DOHH2 (cell line): ENCODE measurements around the gene ODF2.

Experiments used
- H3F3A ChIP-seq: fragments of 200-600 bp; sonication (generic), shearing (Covaris generic); 2 replicates; pipeline ENCODE4 v1.6.0; 2016; ENCODE audit warnings: antibody characterized with exemption, mild to moderate bottlenecking; ENCODE audit not compliant: control insufficient read depth, insufficient read depth
- H3K27ac ChIP-seq: fragments of 200-600 bp; sonication (generic); 2 replicates; pipeline ENCODE4 v1.5.1; 2014; ENCODE audit warnings: low read depth, mild to moderate bottlenecking, low read length, moderate library complexity
- H3K27me3 ChIP-seq: fragments of 200-600 bp; sonication (generic); 2 replicates; pipeline ENCODE4 v1.6.1; 2014; ENCODE audit warnings: mild to moderate bottlenecking, low read length, mixed read lengths; ENCODE audit not compliant: control insufficient read depth
- H3K36me3 ChIP-seq: fragments of 200-600 bp; sonication (generic); 2 replicates; pipeline ENCODE4 v1.6.1; 2014; ENCODE audit warnings: mild to moderate bottlenecking, low read length, moderate library complexity, mixed read lengths; ENCODE audit not compliant: control insufficient read depth
- H3K4me1 ChIP-seq: fragments of 200-600 bp; sonication (generic); 2 replicates; pipeline ENCODE4 v1.6.1; 2014; ENCODE audit warnings: mild to moderate bottlenecking, low read length, mixed read lengths; ENCODE audit not compliant: control insufficient read depth
- H3K4me2 ChIP-seq: fragments of 200-600 bp; sonication (generic); 2 replicates; pipeline ENCODE4 v1.6.0; 2014; ENCODE audit warnings: mild to moderate bottlenecking, low read length, moderate library complexity
- H3K4me3 ChIP-seq: fragments of 200-600 bp; sonication (generic); 2 replicates; pipeline ENCODE4 v1.5.1; 2014; ENCODE audit warnings: mild to moderate bottlenecking, low read length, mixed read lengths
- H3K79me2 ChIP-seq: fragments of 200-600 bp; sonication (generic); 2 replicates; pipeline ENCODE4 v1.6.1; 2014; ENCODE audit warnings: mild to moderate bottlenecking, low read length, mixed read lengths; ENCODE audit not compliant: control insufficient read depth
- H3K9me2 ChIP-seq: fragments of 200-600 bp; sonication (generic); replicated peaks from 2 replicates; pipeline ENCODE4 v1.6.1; 2014; ENCODE audit warnings: mild to moderate bottlenecking, low read length, mixed read lengths; ENCODE audit not compliant: control insufficient read depth
- H3K9me3 ChIP-seq: fragments of 200-600 bp; sonication (generic); 2 replicates; pipeline ENCODE4 v1.6.1; 2014; ENCODE audit warnings: antibody characterized with exemption, low read length, mixed read lengths; ENCODE audit not compliant: control insufficient read depth, insufficient read depth
- H4K20me1 ChIP-seq: fragments of 200-600 bp; sonication (generic); 2 replicates; pipeline ENCODE4 v1.6.0; 2014; ENCODE audit warnings: low read depth, mild to moderate bottlenecking, antibody characterized with exemption, low read length, moderate library complexity; ENCODE audit not compliant: control insufficient read depth, insufficient read depth
- CTCF ChIP-seq: fragments of 200-600 bp; sonication (generic); IDR thresholded peaks from one replicate; pipeline ENCODE4 v1.5.1; 2014; ENCODE audit warnings: antibody characterized with exemption, mild to moderate bottlenecking, low read depth, low read length; ENCODE audit not compliant: poor library complexity, severe bottlenecking
- EZH2phosphoT487 ChIP-seq: fragments of 200-600 bp; sonication (generic); IDR thresholded peaks from 2 replicates; pipeline ENCODE4 v1.6.1; 2017; ENCODE audit warnings: borderline replicate concordance, mild to moderate bottlenecking, antibody characterized with exemption, low read length, moderate library complexity, mixed read lengths

The ODF2 gene

GRCh38 chr9:128409450-128409849 lies 46.4 kb upstream of the ODF2 start:
- Histone ChIP-seq H3K4me2 (no peak overlapping the region), H3K27ac (no peak overlapping the region), H3K27me3 (peaks cover 9% of the 10 kb centered on the region; the same call in 1 of the 2 replicates), H3K36me3 (no peaks in the 10 kb centered on the region), H4K20me1 (no peaks in the 10 kb centered on the region), H3K9me2 (no peaks in the 10 kb centered on the region), H3K9me3 (no peaks in the 10 kb centered on the region), H3K4me3 (no peak overlapping the region), H3K79me2 (no peaks in the 10 kb centered on the region), H3K4me1 (no peaks in the 10 kb centered on the region), H3F3A (no peaks in the 10 kb centered on the region)
- TF ChIP-seq CTCF: no peak
- no peak for TF ChIP-seq EZH2phosphoT487

GRCh38 chr9:128409978-128410377 lies 45.8 kb upstream of the ODF2 start:
- no peak for TF ChIP-seq EZH2phosphoT487
- no peak for TF ChIP-seq CTCF
- no peaks in the 10 kb centered on the region for H3F3A ChIP-seq
- peaks cover 14% of the 10 kb centered on the region; the same call in 1 of the 2 replicates for H3K27me3 ChIP-seq

GRCh38 chr9:128411364-128412119 lies 44.3 kb upstream of the ODF2 start:
- Histone ChIP-seq H3K9me3 (no peaks in the 10 kb centered on the region), H3F3A (no peaks in the 10 kb centered on the region), H3K9me2 (no peaks in the 10 kb centered on the region), H4K20me1 (no peaks in the 10 kb centered on the region), H3K27me3 (peaks cover 19% of the 10 kb centered on the region), H3K4me3 (no peak overlapping the region), H3K27ac (no peak overlapping the region), H3K79me2 (no peaks in the 10 kb centered on the region), H3K4me1 (peaks cover 12% of the 10 kb centered on the region), H3K4me2 (no peak overlapping the region), H3K36me3 (no peaks in the 10 kb centered on the region)
- TF ChIP-seq EZH2phosphoT487 (no peak), CTCF (no peak)

More at GRCh38 chr9:128409978-128410377, 45.8 kb upstream of the ODF2 start:
- H4K20me1 ChIP-seq: no peaks in the 10 kb centered on the region
- H3K36me3 ChIP-seq: no peaks in the 10 kb centered on the region
- no peaks in the 10 kb centered on the region for H3K79me2 ChIP-seq
- no peaks in the 10 kb centered on the region for H3K9me3 ChIP-seq
- H3K9me2 ChIP-seq: no peaks in the 10 kb centered on the region
- no peak overlapping the region for H3K27ac ChIP-seq
- no peaks in the 10 kb centered on the region for H3K4me1 ChIP-seq
- no peak overlapping the region for H3K4me2 ChIP-seq
- H3K4me3 ChIP-seq: no peak overlapping the region
